Peyer's patch (tissue), 4 donors: ENCODE measurements around the gene MIB1. TPM values are rescaled to one million over a fixed set of nuclear protein-coding genes. Genes with fewer than 3 reads are reported as not detected.
A peak's percentile ranks its signal among the peaks of the same experiment; 100 is the strongest.

Experiments
- DNase-seq, 3 donors: peaks; one replicate each; pipeline ENCODE4 v3.0.0-alpha.2; 2017 to 2019
- H3K27ac ChIP-seq, 4 donors: fragments of 200-600 bp; sonication (generic); one replicate each; pipeline ENCODE4 v1.5.1; 2016 to 2019
- H3K27me3 ChIP-seq, 2 donors: fragments of 200-600 bp; sonication (generic); one replicate each; pipeline ENCODE4 v1.5.1; 2019
- H3K36me3 ChIP-seq, 3 donors: fragments of 200-600 bp; sonication (generic); one replicate each; pipeline ENCODE4 v1.5.1; 2016 to 2019
- H3K4me1 ChIP-seq, 4 donors: fragments of 200-600 bp; sonication (generic); one replicate each; pipeline ENCODE4 v1.5.1; 2016 to 2019
- H3K4me3 ChIP-seq, 4 donors: fragments of 200-600 bp; sonication (generic); 1 replicate in 3 of 4; 2 replicates in 1 of 4; pipeline ENCODE4 v1.5.1; 2016 to 2019; ENCODE audit warnings: mild to moderate bottlenecking in 1 of 4
- H3K9me3 ChIP-seq, 4 donors: fragments of 200-600 bp; sonication (generic); one replicate each; pipeline ENCODE4 v1.5.1; 2016 to 2019; ENCODE audit warnings: mild to moderate bottlenecking in 1 of 4
- POLR2A ChIP-seq, 2 donors: fragments of 450-650 bp; IDR thresholded peaks; one replicate each; pipeline ENCODE4 v1.5.1; 2017; ENCODE audit warnings: antibody characterized with exemption in 2 of 2, mild to moderate bottlenecking in 2 of 2, moderate library complexity in 2 of 2
- total RNA-seq, 4 donors: library from RNA; depleted of rRNA; stranded (reverse); fragments of >200 nt; gene quantifications; one replicate each; pipeline ENCODE4 v1.1.0, GENCODE V29; 2016
- TF ChIP-seq, protein P1 (sequence below), 6 experiments: fragments of 450-650 bp in 4 of 6; fragments of 200-600 bp in 2 of 6; sonication (generic) in 1 of 6; IDR thresholded peaks; one replicate each; pipeline ENCODE4 v1.5.1; 2017 to 2019; ENCODE audit warnings: antibody characterized with exemption in 6 of 6, mild to moderate bottlenecking in 3 of 6, moderate library complexity in 1 of 6

The MIB1 gene
- total RNA-seq, 4 donors from 2014 or later = 13.8 to 47.0 (median 18.3) TPM

GRCh38 chr18:21896732-21897336 is 156.2 kb downstream of the MIB1 start:
- H3K4me3 ChIP-seq = no peak overlapping the region
- no peak for DNase-seq
- H3K27ac ChIP-seq = no peak overlapping the region
- H3K4me1 ChIP-seq = peaks cover 0 to 16% (median 0%) of the 10 kb centered on the region in 4 donors
- no peaks in the 10 kb centered on the region for H3K9me3 ChIP-seq
- H3K27me3 ChIP-seq = no peaks in the 10 kb centered on the region
- TF ChIP-seq, protein P1, sequence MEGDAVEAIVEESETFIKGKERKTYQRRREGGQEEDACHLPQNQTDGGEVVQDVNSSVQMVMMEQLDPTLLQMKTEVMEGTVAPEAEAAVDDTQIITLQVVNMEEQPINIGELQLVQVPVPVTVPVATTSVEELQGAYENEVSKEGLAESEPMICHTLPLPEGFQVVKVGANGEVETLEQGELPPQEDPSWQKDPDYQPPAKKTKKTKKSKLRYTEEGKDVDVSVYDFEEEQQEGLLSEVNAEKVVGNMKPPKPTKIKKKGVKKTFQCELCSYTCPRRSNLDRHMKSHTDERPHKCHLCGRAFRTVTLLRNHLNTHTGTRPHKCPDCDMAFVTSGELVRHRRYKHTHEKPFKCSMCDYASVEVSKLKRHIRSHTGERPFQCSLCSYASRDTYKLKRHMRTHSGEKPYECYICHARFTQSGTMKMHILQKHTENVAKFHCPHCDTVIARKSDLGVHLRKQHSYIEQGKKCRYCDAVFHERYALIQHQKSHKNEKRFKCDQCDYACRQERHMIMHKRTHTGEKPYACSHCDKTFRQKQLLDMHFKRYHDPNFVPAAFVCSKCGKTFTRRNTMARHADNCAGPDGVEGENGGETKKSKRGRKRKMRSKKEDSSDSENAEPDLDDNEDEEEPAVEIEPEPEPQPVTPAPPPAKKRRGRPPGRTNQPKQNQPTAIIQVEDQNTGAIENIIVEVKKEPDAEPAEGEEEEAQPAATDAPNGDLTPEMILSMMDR (IDR thresholded peaks at IDR 0.05) = no peak
- no peak for TF ChIP-seq POLR2A (IDR thresholded peaks at IDR 0.05)
- no peaks in the 10 kb centered on the region for H3K36me3 ChIP-seq

DNA sequence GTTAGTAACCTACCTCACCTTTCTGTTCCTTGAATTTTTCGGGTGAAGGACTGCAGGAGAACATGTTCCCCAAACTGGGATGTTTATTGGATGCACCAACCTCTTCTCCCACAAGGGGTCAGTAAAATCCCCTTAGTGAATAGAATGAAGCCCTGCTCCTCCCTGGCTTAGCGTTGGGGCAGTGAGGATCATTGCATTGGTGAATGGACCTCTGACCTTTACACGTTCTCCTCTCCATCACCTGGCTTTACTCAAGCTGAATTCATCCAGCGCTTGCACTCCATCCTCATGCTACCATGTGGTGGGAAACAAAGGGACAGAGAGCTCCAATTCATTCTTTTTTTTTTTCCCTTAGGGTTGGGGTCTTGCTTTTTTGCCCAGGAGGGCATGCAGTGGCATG is 157.2 kb downstream of the MIB1 start:
- peaks cover 0 to 23% (median 0%) of the 10 kb centered on the region in 4 donors for H3K4me1 ChIP-seq
- TF ChIP-seq POLR2A (IDR thresholded peaks at IDR 0.05) = no peak
- TF ChIP-seq, protein P1 (IDR thresholded peaks at IDR 0.05) = peak; percentile 12 to 83 (median 62)
- H3K9me3 ChIP-seq = no peaks in the 10 kb centered on the region
- no peak overlapping the region for H3K27ac ChIP-seq
- H3K36me3 ChIP-seq = no peaks in the 10 kb centered on the region
- no peak overlapping the region for H3K4me3 ChIP-seq
- no peaks in the 10 kb centered on the region for H3K27me3 ChIP-seq
- DNase-seq = peak in 1 of 3 donors; percentile 66

GRCh38 chr18:21900605-21901352 is 160.2 kb downstream of the MIB1 start:
- H3K36me3 ChIP-seq = no peaks in the 10 kb centered on the region
- peak in 2 of 3 donors; percentile 79 to 82 for DNase-seq
- no peaks in the 10 kb centered on the region for H3K27me3 ChIP-seq
- no peak overlapping the region for H3K27ac ChIP-seq
- peak in 1 of 2 donors; percentile 31 for TF ChIP-seq POLR2A (IDR thresholded peaks at IDR 0.05)
- TF ChIP-seq, protein P1 (IDR thresholded peaks at IDR 0.05) = peak in 3 of 6 experiments; percentile 21 to 39 (median 39)
- peaks cover 0 to 23% (median 0%) of the 10 kb centered on the region in 4 donors for H3K4me1 ChIP-seq
- no peaks in the 10 kb centered on the region for H3K9me3 ChIP-seq
- no peak overlapping the region for H3K4me3 ChIP-seq

DNA sequence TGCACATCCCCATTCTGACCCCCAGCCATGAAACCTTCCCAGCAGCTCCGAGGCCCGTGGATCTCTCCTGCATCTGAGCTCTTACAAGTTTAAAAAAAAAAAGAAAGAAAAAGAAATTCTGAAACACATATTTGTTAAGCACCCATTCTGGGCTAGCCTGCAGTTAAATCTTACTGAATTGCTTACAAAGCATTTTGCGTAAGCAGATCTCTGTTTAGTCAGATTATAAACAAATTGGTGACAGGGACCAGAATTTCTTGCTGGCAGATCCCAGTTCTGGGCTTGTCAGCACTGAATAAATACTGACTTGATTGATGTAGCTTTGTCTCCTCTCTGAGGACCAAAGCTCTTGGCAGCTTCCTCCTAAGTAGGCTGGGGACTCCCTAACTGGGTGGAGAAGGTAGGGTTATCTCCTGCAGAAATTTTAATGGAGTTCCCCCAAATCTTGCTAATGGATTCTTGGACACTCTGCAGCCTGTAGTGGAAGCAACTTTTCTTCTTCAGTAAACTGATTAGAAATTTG is 160.9 kb downstream of the MIB1 start:
- H3K4me1 ChIP-seq = peaks cover 0 to 23% (median 0%) of the 10 kb centered on the region in 4 donors
- no peak for DNase-seq
- TF ChIP-seq POLR2A (IDR thresholded peaks at IDR 0.05) = no peak
- TF ChIP-seq, protein P1 (IDR thresholded peaks at IDR 0.05) = no peak

GRCh38 chr18:21903709-21904108 is 163.1 kb downstream of the MIB1 start:
- TF ChIP-seq, protein P1 (IDR thresholded peaks at IDR 0.05) = no peak
- TF ChIP-seq POLR2A (IDR thresholded peaks at IDR 0.05) = no peak
- no peak overlapping the region for H3K4me3 ChIP-seq
- H3K36me3 ChIP-seq = no peaks in the 10 kb centered on the region
- no peaks in the 10 kb centered on the region for H3K9me3 ChIP-seq
- H3K4me1 ChIP-seq = peaks cover 0 to 23% (median 0%) of the 10 kb centered on the region in 4 donors
- H3K27ac ChIP-seq = no peak overlapping the region
- DNase-seq = no peak
- no peaks in the 10 kb centered on the region for H3K27me3 ChIP-seq

More for the DNA sequence above, 160.9 kb downstream of the MIB1 start:
- H3K9me3 ChIP-seq = no peaks in the 10 kb centered on the region
- H3K4me3 ChIP-seq = peak overlapping the region in 1 of 4 donors; percentile 8
- H3K27me3 ChIP-seq = no peaks in the 10 kb centered on the region
- no peak overlapping the region for H3K27ac ChIP-seq
- no peaks in the 10 kb centered on the region for H3K36me3 ChIP-seq
